OCI-LY1 (cell line): ENCODE data around the gene TYK2.

Experiments
- H2AFZ ChIP-seq: fragments of 200-600 bp; sonication (generic), shearing (Covaris generic); 2 replicates; pipeline ENCODE4 v1.6.0; 2014; ENCODE audit warnings: antibody characterized with exemption, mild to moderate bottlenecking, low read length
- H3F3A ChIP-seq: fragments of 200-600 bp; sonication (generic), shearing (Covaris generic); 2 replicates; pipeline ENCODE4 v1.6.0; 2014; ENCODE audit warnings: mild to moderate bottlenecking, antibody characterized with exemption, low read length, moderate library complexity; ENCODE audit not compliant: insufficient read depth
- H3K27ac ChIP-seq: fragments of 200-600 bp; sonication (generic); 2 replicates; pipeline ENCODE4 v1.5.1; 2014; ENCODE audit warnings: low read length, mixed run types, mild to moderate bottlenecking, low read depth; ENCODE audit not compliant: poor library complexity, severe bottlenecking
- H3K27me3 ChIP-seq: fragments of 200-600 bp; sonication (generic); 2 replicates; pipeline ENCODE4 v1.6.0; 2014; ENCODE audit warnings: antibody characterized with exemption, mild to moderate bottlenecking, low read length, moderate library complexity; ENCODE audit not compliant: insufficient read depth
- H3K36me3 ChIP-seq: fragments of 200-600 bp; sonication (generic); 2 replicates; pipeline ENCODE4 v1.6.1; 2014; ENCODE audit warnings: mild to moderate bottlenecking, antibody characterized with exemption, low read length, moderate library complexity, mixed read lengths; ENCODE audit not compliant: insufficient read depth
- H3K4me1 ChIP-seq: fragments of 200-600 bp; sonication (generic); 2 replicates; pipeline ENCODE4 v1.5.1; 2014; ENCODE audit warnings: mild to moderate bottlenecking, low read length, moderate library complexity; ENCODE audit not compliant: insufficient read depth, severe bottlenecking
- H3K4me2 ChIP-seq: fragments of 200-600 bp; sonication (generic), shearing (Covaris generic); 2 replicates; pipeline ENCODE4 v1.6.1; 2014; ENCODE audit warnings: low read length
- H3K4me3 ChIP-seq: fragments of 200-600 bp; sonication (generic); 2 replicates; pipeline ENCODE4 v1.5.1; 2014; ENCODE audit warnings: low read length, low read depth, mild to moderate bottlenecking, mixed read lengths; ENCODE audit not compliant: poor library complexity, severe bottlenecking
- H3K79me2 ChIP-seq: fragments of 200-600 bp; shearing (Covaris generic); 2 replicates; pipeline ENCODE4 v1.6.1; 2016; ENCODE audit warnings: mixed run types, low read length, mixed read lengths; ENCODE audit not compliant: insufficient read depth
- H3K9ac ChIP-seq: fragments of 200-600 bp; sonication (generic), shearing (Covaris generic); 2 replicates; pipeline ENCODE4 v1.6.1; 2014; ENCODE audit warnings: mild to moderate bottlenecking, low read length, mixed read lengths
- H3K9me2 ChIP-seq: fragments of 200-600 bp; sonication (generic), shearing (Covaris generic); 2 replicates; pipeline ENCODE4 v1.6.1; 2014; ENCODE audit warnings: low read depth, mild to moderate bottlenecking, low read length, mixed read lengths
- H3K9me3 ChIP-seq: fragments of 200-600 bp; shearing (Covaris generic); 2 replicates; pipeline ENCODE4 v1.6.1; 2014; ENCODE audit warnings: low read length, mixed read lengths
- H4K20me1 ChIP-seq: fragments of 200-600 bp; sonication (generic), shearing (Covaris generic); 2 replicates; pipeline ENCODE4 v1.6.0; 2016; ENCODE audit warnings: mild to moderate bottlenecking, low read length; ENCODE audit not compliant: insufficient read depth
- EZH2 ChIP-seq: fragments of 200-600 bp; sonication (generic), shearing (Covaris generic); IDR thresholded peaks from 2 replicates; pipeline ENCODE4 v1.8.0; 2017; ENCODE audit warnings: borderline replicate concordance, mixed run types, mild to moderate bottlenecking, antibody characterized with exemption, low read length, moderate library complexity, mixed read lengths
- TF ChIP-seq, protein P1 (sequence below): fragments of 200-600 bp; sonication (generic), shearing (Covaris generic); IDR thresholded peaks from 2 replicates; pipeline ENCODE4 v1.5.1; 2017; ENCODE audit warnings: mild to moderate bottlenecking, antibody characterized with exemption, low read length, moderate library complexity, mixed read lengths

Gene TYK2

DNA sequence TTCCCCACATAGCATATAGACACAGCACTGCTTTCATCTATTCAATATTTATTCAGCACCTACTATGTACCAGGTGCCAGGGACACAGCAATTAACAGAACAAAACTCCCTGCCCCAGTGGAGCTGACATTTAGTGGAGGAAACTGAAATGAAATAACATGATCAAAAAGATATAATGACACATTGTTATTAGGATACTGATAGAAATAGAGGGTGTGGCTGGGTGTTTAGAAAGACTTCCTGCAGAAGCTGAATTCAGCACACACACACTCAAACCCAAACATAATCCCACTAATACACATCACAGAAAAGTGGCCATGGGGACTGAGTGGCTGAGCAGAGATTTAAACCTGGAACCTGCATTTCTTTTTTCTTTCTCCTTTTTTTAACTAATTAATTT is 26.7 kb upstream of the TYK2 start:
- Histone ChIP-seq H3K4me2 (no peak overlapping the region), H3K9me3 (no peaks in the 10 kb centered on the region), H3K36me3 (no peaks in the 10 kb centered on the region), H3K27ac (no peak overlapping the region), H2AFZ (no peak overlapping the region), H3K9me2 (no peaks in the 10 kb centered on the region), H3K4me1 (peaks cover 42% of the 10 kb centered on the region), H3K27me3 (no peaks in the 10 kb centered on the region; the same call in 1 of the 2 replicates), H3K4me3 (no peak overlapping the region), H3K79me2 (peaks cover 11% of the 10 kb centered on the region), H3K9ac (no peak overlapping the region), H4K20me1 (no peaks in the 10 kb centered on the region), H3F3A (no peaks in the 10 kb centered on the region)
- no peak for TF ChIP-seq EZH2
- TF ChIP-seq, protein P1, sequence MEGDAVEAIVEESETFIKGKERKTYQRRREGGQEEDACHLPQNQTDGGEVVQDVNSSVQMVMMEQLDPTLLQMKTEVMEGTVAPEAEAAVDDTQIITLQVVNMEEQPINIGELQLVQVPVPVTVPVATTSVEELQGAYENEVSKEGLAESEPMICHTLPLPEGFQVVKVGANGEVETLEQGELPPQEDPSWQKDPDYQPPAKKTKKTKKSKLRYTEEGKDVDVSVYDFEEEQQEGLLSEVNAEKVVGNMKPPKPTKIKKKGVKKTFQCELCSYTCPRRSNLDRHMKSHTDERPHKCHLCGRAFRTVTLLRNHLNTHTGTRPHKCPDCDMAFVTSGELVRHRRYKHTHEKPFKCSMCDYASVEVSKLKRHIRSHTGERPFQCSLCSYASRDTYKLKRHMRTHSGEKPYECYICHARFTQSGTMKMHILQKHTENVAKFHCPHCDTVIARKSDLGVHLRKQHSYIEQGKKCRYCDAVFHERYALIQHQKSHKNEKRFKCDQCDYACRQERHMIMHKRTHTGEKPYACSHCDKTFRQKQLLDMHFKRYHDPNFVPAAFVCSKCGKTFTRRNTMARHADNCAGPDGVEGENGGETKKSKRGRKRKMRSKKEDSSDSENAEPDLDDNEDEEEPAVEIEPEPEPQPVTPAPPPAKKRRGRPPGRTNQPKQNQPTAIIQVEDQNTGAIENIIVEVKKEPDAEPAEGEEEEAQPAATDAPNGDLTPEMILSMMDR: no peak

DNA sequence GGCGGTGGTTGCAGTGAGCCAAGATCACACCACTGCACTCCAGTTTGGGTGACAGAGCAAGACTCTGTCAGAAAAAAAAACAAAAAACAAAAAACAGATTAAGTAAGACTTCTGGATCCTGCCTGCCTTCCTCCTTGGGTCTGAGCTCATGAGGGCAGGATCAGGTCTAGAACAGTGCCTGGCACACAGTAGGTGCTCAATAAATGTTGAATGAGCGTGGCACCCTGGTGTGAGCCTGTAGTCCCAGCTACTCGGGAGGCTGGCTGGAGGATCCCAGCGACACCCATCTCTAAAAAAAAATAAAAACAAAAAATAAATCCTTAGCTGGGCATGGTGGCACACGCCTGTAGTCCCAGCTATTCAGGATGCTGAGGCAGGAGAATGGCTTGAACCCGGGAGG is 25.8 kb upstream of the TYK2 start:
- TF ChIP-seq, protein P1: no peak
- no peak for TF ChIP-seq EZH2
- Histone ChIP-seq H3K36me3 (no peaks in the 10 kb centered on the region), H4K20me1 (no peaks in the 10 kb centered on the region), H3K9me3 (no peaks in the 10 kb centered on the region), H3K27ac (no peak overlapping the region), H2AFZ (no peak overlapping the region), H3K9me2 (no peaks in the 10 kb centered on the region), H3K79me2 (peaks cover 13% of the 10 kb centered on the region), H3K4me2 (no peak overlapping the region), H3K4me1 (peaks cover 42% of the 10 kb centered on the region), H3F3A (no peaks in the 10 kb centered on the region), H3K27me3 (no peaks in the 10 kb centered on the region; the same call in 1 of the 2 replicates), H3K4me3 (no peak overlapping the region), H3K9ac (no peak overlapping the region)

- Histone ChIP-seq H3K4me2 (no peak overlapping the region), H4K20me1 (no peaks in the 10 kb centered on the region), H3K9me2 (no peaks in the 10 kb centered on the region), H3K4me1 (peaks cover 48% of the 10 kb centered on the region), H3K9me3 (no peaks in the 10 kb centered on the region), H3K79me2 (peaks cover 13% of the 10 kb centered on the region), H3F3A (no peaks in the 10 kb centered on the region), H3K36me3 (peaks cover 3% of the 10 kb centered on the region; the same call in 1 of the 2 replicates), H3K27ac (no peak overlapping the region), H2AFZ (no peak overlapping the region), H3K9ac (no peak overlapping the region), H3K27me3 (no peaks in the 10 kb centered on the region; the same call in 1 of the 2 replicates), H3K4me3 (no peak overlapping the region)
- TF ChIP-seq, protein P1: no peak
- no peak for TF ChIP-seq EZH2
Measured at GRCh38 chr19:10404888-10405820, 24.8 kb upstream of the TYK2 start.
